Femur (tissue), 1 donor: ENCODE results near the gene BAX.

Source experiments
- DNase-seq: peaks from one replicate; pipeline ENCODE4 v3.0.0-alpha.2; 2017

Gene BAX

GRCh38 chr19:48933382-48933932, 21.2 kb upstream of the BAX start, which contains the start of gene DHDH:
Gene DHDH (plus strand): TSS chr19:48933699. CDS start chr19:48933722, 23 bp downstream.
- DNase-seq, result peak; percentile 74

DNA sequence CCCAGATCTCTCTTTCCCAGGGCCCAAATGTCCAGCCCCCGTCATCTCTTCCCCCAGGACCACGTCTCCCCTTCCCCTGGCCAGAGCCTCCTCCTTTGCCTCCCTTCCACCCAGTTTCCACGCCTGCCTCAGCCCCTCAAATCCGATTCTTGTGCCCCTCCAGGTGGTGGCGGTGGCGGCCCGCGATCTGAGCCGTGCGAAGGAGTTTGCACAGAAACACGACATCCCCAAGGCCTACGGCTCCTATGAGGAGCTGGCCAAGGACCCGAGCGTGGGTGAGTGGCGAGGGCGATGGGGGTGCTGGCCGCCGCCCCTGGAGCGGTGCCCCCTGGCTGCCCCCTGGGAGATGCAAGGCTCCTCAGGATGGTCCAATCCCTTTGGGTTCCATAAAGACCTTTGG, 19.8 kb upstream of the BAX start:
- DNase-seq, result no peak

DNA sequence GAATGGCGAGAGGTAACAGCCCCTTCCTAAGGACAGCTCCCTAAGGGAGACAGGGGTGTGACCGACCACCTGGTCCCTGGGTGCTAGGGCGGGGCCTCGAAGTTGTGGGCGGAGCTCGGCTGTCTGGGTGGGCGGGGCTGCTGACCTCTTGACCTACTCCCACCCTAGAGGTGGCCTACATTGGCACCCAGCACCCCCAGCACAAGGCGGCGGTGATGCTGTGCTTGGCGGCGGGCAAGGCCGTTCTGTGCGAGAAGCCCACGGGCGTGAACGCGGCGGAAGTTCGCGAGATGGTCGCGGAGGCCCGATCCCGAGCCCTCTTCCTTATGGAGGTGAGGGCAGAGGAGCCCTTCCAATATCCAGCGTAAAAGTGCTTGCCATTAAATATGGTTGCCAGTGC, 18.8 kb upstream of the BAX start:
- DNase-seq, result no peak

- DNase-seq, result no peak
Measured at GRCh38 chr19:48938256-48938655, 16.4 kb upstream of the BAX start.

GRCh38 chr19:48940902-48941301, 13.8 kb upstream of the BAX start:
- no peak for DNase-seq

- DNase-seq, result no peak
Measured at GRCh38 chr19:48943081-48943480, 11.6 kb upstream of the BAX start.

- no peak for DNase-seq
Measured at GRCh38 chr19:48945415-48945814, 9.3 kb upstream of the BAX start.

DNA sequence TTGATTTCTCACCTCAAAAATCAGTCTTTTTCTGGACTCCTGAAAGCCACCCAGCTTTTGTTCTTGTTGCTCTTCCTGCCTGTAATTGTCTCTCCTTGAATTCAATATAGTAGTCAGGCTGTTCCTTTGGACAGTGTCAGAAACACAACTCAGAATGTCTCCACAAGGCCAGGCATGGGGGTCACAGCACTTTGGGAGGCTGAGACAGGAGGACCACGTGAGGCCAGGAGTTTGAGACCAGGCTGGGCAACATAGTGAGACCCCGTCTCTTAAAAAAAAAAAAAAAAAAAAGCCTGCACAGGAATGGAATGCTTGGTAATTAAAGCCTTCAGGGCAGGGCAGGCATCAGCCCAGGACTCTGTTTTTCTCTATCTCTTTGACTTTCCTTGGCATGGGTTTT, 8.9 kb upstream of the BAX start:
- DNase-seq, result no peak

DNA sequence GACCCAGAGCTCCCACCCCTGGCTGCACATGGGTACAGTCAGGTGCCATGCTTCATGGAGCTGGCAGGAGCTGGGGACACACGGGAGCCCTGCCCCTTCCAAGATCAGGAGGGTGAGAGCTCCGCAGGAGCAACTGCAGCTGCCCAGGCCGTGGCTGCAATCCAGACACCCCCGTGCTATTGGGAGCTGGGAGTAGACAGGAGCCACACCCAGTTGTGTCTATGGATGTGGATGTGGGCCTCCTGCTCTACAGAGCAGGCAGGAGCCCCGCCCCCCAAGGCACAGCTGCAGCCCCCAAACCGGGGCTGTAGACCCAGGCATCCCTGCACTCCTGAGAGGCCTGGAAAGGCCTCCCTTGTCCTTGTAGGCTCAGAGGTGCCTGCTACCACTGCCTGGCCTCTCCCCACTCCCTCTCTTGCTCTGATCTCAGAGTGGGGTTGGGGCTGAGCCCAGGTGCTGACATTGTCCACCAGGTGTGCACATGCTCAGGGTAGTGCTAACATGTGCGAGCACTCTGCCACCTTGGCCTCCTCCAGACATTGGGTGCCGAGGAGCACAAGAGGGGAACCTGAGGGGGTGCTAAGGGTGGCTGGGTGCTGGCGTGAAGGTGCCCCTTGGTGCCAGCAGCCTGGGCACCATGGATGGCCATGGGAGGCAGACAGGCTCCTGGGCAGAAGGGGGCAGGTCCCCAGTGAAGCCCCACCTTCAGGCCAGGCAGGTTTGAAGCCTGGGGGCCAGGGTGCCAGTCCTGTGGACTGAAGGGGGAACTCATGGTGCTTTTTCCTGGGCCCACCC, 8.0 kb upstream of the BAX start:
- DNase-seq, result no peak

- no peak for DNase-seq
Measured at GRCh38 chr19:48947258-48947542, 7.5 kb upstream of the BAX start.

DNA sequence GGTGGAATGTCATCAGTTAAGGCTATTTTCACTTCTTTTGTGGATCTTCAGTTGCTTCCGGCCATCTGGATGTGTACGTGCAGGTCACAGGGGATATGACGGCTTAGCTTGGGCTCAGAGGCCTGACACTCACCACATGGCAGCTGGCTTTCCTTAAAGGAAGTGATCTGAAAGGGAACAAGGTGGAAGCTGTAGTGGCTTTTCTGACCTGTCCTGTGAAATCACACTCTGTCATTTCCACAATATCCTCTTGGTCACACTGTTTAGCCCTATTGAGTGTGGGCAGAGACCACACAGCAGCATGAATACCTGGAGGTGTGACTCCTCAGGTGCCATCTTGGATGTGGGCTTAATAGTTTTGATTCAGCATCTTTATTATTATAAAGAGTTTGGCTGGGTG, 4.5 kb upstream of the BAX start:
- no peak for DNase-seq

GRCh38 chr19:48950830-48951519, 3.7 kb upstream of the BAX start:
- no peak for DNase-seq

DNA sequence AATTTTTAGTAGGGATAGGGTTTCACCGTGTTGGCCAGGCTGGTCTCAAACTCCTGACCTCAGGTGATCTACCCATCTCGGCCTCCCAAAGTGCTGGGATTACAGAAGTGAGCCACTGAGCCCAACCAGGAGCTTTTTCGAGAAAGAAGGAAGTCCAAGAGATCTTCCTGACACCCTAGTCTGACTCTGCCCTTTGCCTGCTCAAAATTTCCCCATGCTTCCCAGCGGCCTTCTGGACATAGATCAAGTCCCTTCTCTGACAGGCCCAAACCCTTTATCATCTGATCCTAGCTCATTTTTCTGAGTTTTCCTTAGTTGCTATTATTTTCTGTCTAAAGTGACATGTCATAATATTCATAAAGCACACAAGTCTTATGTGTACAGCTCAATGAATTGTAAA, 1.5 kb upstream of the BAX start:
- DNase-seq, result no peak

DNA sequence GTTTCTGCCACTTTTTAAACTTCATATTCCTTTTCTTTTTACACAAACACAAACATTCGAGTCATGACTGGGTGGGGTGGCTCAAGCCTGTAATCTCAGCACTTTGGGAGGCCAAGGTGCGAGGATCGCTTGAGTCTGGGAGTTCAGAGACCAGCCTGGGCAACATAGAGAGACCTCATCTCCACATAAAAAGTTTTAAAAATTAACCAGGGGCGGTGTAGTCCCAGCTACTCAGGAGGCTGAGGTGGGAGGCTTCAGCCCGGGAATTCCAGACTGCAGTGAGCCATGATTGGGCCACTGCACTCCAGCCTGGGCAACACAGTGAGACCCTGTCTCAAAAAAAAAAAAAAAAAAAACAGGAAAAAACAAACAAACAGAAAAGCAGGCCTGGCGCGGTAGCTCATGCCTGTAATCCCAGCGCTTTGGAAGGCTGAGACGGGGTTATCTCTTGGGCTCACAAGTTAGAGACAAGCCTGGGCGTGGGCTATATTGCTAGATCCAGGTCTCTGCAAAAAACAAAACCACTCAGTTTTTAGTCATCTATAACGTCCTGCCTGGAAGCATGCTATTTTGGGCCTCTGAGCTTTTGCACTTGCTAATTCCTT, 583 bp upstream of the BAX start:
- DNase-seq, result no peak

- DNase-seq, result no peak
Measured at GRCh38 chr19:48955308-48955958, 758 bp downstream of the BAX start.

GRCh38 chr19:48958006-48958405, 3.3 kb downstream of the BAX start:
- DNase-seq, result no peak

DNA sequence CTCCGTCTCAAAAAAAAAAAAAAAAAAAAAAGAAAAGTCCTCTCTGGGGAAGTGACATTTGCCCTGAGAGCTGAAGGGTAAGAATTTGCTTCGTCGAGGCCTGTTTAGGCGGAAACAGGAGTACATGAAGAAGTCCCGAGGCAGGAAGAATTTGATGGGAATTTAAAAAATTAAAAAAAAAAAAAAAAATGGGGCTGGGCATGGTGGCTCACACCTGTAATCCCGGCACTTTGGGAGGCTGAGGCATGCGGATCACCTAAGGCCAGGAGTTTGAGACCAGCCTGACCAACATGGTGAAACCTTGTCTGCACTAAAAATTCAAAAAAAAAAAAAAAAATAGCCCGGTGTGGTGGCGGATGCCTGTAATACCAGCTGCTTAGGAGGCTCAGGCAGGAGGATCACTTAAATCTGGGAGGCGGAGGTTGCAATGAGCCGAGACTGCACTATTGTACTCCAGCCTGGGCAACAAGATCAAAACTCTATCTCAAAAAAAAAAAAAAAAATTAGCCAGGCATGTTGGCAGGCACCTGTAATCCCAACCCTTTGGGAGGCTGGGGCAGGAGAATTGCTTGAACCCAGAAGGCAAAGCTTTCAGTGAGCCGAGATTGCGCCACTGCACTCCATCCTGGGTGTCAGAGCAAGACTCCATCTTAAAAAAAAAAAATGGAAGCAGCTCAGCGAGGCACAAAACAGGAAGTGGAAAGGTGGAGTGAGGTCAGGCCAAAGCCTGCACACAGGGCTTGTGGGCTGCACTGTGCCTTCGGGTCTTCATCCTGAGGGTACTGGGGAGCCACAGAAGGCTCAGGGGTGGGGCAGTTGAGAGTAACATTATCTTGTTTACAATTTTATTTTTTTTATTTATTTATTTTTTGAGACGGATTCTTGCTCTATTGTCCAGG, 4.9 kb downstream of the BAX start:
- no peak for DNase-seq

DNA sequence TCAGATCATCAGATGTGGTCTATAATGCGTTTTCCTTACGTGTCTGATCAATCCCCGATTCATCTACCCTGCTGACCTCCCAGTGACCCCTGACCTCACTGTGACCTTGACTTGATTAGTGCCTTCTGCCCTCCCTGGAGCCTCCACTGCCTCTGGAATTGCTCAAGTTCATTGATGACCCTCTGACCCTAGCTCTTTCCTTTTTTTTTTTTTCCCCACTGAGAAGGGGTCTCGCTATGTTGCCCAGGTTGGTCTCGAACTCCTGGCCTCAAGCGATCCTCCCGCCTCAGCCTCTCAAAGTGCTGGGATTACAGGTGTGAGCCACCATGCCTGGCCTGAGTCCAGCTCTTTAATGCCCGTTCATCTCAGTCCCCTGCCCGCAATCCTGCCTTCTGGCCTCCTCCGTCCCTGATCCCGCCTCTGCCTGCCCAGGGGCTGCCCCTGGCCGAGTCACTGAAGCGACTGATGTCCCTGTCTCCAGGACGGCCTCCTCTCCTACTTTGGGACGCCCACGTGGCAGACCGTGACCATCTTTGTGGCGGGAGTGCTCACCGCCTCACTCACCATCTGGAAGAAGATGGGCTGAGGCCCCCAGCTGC, 6.5 kb downstream of the BAX start:
- DNase-seq, result no peak

DNA sequence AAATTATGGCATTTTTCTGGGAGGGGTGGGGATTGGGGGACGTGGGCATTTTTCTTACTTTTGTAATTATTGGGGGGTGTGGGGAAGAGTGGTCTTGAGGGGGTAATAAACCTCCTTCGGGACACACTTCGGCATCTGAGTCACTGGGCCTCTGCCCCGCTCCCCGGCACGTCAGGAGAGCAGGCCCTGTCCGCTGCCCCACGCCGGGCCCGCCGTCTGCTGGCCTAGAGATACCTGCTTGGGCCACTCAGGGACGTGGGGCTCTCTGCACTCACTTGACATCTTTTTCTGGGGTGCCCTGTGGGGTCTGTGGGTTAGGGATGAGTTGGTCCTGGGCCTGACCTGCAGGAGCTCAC, 7.0 kb downstream of the BAX start:
- DNase-seq, result no peak

DNA sequence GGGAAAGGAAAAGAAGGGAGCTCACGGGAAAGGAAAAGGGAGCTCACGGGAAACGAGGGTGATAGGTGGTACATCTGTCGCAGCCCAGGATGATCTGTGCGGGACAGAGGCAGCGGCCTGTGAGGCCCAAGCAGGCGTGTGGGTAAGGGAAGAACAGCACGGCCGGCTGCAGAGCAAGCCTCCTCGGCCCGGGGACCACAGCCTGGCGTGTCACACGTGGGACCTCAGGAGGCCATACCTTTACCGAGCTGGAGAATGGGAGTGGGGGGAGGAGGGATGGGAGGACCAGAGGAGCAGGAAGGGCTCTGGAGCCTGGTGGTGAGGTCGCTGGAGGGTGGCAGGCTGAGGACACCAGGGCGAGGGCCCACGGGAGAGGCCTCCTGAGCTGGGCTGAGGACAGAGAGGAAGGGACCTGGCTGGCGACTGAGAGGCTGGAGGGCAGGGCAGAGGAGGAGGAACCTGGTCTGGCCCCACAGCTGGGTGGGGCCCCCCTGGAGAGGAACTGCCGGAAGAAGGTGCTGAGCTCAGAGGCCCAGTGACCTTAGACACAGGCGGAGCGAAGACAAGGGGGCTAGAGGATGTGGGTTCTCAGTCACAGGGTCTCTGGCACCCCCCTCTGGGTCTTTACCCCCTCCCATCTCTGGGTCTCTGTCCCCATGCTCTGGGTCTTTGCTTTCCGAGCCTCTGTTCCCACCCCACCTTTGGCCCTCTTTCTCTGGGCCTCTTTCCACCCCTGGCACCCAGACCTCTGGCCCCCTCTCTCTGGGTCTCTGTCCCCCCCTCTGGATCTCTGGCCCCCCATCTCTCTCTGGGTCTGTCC, 7.6 kb downstream of the BAX start:
- DNase-seq, result peak; percentile 69

DNA sequence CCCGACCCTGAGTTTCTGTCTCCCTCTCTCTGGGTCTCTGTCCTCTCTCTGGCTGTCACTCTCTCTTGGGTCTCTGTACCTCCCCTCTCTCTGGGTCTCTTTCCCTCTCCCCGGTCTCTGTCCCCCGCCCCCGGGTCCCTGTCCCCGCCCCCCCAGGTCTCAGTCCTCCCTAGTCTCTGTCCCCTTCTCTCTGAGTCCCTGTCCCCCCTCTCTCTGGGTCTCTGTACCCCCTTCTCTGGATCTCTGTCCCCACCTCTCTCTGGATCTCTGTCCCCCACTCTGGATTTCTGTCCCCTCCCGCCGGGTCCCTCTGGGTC, 8.1 kb downstream of the BAX start:
- DNase-seq, result no peak
